Stimulated activated naive CD4-positive, alpha-beta T cell (primary cell): ENCODE data around the gene PGAM1.
"Not testable (repeated sequence)": the region's sequence is repeated elsewhere in the genome, so short reads cannot be mapped to it uniquely, and the experiment has no call there.

Experiments
- DNase-seq, 6 experiments: peaks; one replicate each; lab custom pipeline; 2025; lab: John Stamatoyannopoulos, UW

The PGAM1 gene

GRCh38 chr10:97459111-97459510 is 33.1 kb downstream of the PGAM1 start:
- no peak for DNase-seq

GRCh38 chr10:97459933-97460332 is 33.9 kb downstream of the PGAM1 start:
- no peak for DNase-seq

GRCh38 chr10:97462309-97462708 is 36.3 kb downstream of the PGAM1 start:
- no peak for DNase-seq

GRCh38 chr10:97463363-97464132 is 37.6 kb downstream of the PGAM1 start:
- DNase-seq: peak; percentile 11 to 50 (median 24)

- no peak for DNase-seq
Measured at GRCh38 chr10:97464226-97464625, 38.2 kb downstream of the PGAM1 start.

GRCh38 chr10:97465982-97466381 is 40.0 kb downstream of the PGAM1 start:
- no peak for DNase-seq

- DNase-seq: no peak
Measured at GRCh38 chr10:97466755-97467154, 40.8 kb downstream of the PGAM1 start.

- no peak for DNase-seq
Measured at GRCh38 chr10:97468162-97468561, 42.2 kb downstream of the PGAM1 start.

- not testable (repeated sequence) for DNase-seq
Measured at GRCh38 chr10:97468781-97469180, 42.8 kb downstream of the PGAM1 start.

- DNase-seq: no peak
Measured at GRCh38 chr10:97474918-97475317, 48.9 kb downstream of the PGAM1 start.

- DNase-seq: no peak
Measured at GRCh38 chr10:97475936-97476594, 50.1 kb downstream of the PGAM1 start.

- not testable (repeated sequence) for DNase-seq
Measured at GRCh38 chr10:97479410-97479809, 53.4 kb downstream of the PGAM1 start.

- no peak for DNase-seq
Measured at GRCh38 chr10:97479939-97480338, 53.9 kb downstream of the PGAM1 start.

GRCh38 chr10:97481071-97481470 is 55.1 kb downstream of the PGAM1 start:
- no peak for DNase-seq

GRCh38 chr10:97482381-97482780 is 56.4 kb downstream of the PGAM1 start:
- no peak for DNase-seq
